Measurements from ENCODE around the gene ZDHHC19.

DNA sequence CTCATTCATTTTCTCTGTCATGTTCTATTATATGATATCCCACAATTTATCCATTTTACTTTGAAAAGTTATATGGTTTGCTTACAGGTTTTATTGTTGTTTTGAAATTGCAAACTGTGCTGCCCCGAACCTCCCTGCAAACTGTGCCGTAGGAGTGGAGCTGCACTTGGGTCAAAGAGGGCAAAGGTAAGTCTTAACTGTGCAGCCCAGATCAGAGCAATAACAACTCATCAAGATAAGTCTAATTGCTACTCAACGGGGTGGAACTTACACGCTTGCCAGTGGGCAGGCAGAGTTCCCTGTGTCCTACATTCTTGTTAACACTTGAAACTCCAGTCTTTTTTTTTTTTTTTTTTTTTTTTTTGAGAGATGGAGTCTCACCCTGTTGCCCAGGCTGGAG is 33.2 kb downstream of the ZDHHC19 start:
- TF ChIP-seq, protein P1, sequence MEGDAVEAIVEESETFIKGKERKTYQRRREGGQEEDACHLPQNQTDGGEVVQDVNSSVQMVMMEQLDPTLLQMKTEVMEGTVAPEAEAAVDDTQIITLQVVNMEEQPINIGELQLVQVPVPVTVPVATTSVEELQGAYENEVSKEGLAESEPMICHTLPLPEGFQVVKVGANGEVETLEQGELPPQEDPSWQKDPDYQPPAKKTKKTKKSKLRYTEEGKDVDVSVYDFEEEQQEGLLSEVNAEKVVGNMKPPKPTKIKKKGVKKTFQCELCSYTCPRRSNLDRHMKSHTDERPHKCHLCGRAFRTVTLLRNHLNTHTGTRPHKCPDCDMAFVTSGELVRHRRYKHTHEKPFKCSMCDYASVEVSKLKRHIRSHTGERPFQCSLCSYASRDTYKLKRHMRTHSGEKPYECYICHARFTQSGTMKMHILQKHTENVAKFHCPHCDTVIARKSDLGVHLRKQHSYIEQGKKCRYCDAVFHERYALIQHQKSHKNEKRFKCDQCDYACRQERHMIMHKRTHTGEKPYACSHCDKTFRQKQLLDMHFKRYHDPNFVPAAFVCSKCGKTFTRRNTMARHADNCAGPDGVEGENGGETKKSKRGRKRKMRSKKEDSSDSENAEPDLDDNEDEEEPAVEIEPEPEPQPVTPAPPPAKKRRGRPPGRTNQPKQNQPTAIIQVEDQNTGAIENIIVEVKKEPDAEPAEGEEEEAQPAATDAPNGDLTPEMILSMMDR (IDR thresholded peaks at IDR 0.05), result no peak
- TF ChIP-seq POLR2A (IDR thresholded peaks at IDR 0.05), result no peak
- TF ChIP-seq EP300 (IDR thresholded peaks at IDR 0.05), result no peak

Data from gastroesophageal sphincter (tissue), 3 donors.